ENCODE measurements around the gene GNAI3. TPM values are rescaled to one million over a fixed set of nuclear protein-coding genes. Genes with fewer than 3 reads are reported as not detected.

GNAI3 gene
- total RNA-seq, 1 experiment from 2014 or later, result 9.9 TPM

DNA sequence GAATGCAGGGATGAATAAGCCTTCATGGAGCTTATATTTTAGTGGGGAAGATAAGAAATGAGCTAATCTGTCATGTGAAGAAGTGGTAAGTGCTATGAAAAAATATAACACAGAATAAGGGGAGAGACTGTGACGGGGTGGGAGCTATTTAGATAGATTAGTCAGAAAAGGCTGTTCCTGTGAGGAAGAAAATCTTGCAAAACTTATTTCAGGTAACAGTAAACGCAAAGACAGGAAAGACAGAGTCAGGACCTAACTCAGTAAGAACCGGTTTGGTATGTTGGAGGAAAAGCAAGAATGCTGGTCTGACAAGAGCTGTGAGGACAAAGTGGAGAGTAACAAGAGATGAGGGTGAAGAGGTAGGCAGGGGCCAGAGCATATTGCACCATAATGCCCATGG, 22.0 kb downstream of the GNAI3 start:
- Histone ChIP-seq H2AK5ac (ENCODE audit: insufficient read length, low read length) (no peak overlapping the region), H3K56ac (ENCODE audit: insufficient read length, low read depth, low read length) (no peak overlapping the region), H2AFZ (ENCODE audit: low read length) (no peak overlapping the region), H3K27me3 (ENCODE audit: insufficient read depth, low read length) (no peaks in the 10 kb centered on the region), H3K4ac (ENCODE audit: low read depth, low read length) (no peak overlapping the region), H4K20me1 (ENCODE audit: control insufficient read depth, insufficient read depth, insufficient read length) (no peaks in the 10 kb centered on the region), H3K4me2 (ENCODE audit: insufficient read depth, insufficient read length, low read length) (no peak overlapping the region), H4K8ac (replicated peaks; ENCODE audit: insufficient read length, low read depth, low read length) (no peak overlapping the region), H2BK5ac (ENCODE audit: insufficient read length, low read length) (no peak overlapping the region), H3K9me3 (ENCODE audit: control insufficient read depth, low read depth, low read length) (no peaks in the 10 kb centered on the region), H3K27ac (ENCODE audit: insufficient read length, low read depth, low read length) (no peak overlapping the region), H3K79me2 (ENCODE audit: insufficient read depth, low read length) (peaks cover 7% of the 10 kb centered on the region; the same call in 1 of the 2 replicates), H3K14ac (ENCODE audit: insufficient read depth, low read length) (no peak overlapping the region), H3K23ac (ENCODE audit: insufficient read length, low read depth, low read length) (no peak overlapping the region), H4K5ac (ENCODE audit: insufficient read length, low read depth, low read length) (no peak overlapping the region), H3T11ph (ENCODE audit: low read length) (no peak overlapping the region), H3K23me2 (ENCODE audit: insufficient read length, low read depth, low read length, poor library complexity, severe bottlenecking) (no peaks in the 10 kb centered on the region), H3K79me1 (ENCODE audit: insufficient read depth, low read depth, low read length, poor library complexity, severe bottlenecking) (peaks cover 3% of the 10 kb centered on the region), H2BK15ac (ENCODE audit: low read depth, low read length) (no peak overlapping the region), H2BK120ac (ENCODE audit: low read depth, low read length, poor library complexity, severe bottlenecking) (no peak overlapping the region), H4K91ac (ENCODE audit: insufficient read length, low read depth, low read length) (no peak overlapping the region), H3K18ac (ENCODE audit: insufficient read length, low read depth, low read length) (no peak overlapping the region), H3K4me1 (ENCODE audit: insufficient read depth, low read length) (peaks cover 2% of the 10 kb centered on the region; the same call in 1 of the 2 replicates), H2BK12ac (ENCODE audit: insufficient read length, low read depth, low read length) (no peak overlapping the region), H3K9ac (ENCODE audit: extremely low read depth, insufficient read length, low read length) (no peak overlapping the region), H2BK20ac (ENCODE audit: low read depth, low read length, poor library complexity, severe bottlenecking) (no peak overlapping the region)
- Mint-ChIP-seq H3K4me3 (no peak overlapping the region), H3K27ac (no peak overlapping the region), H3K4me1 (peaks cover 4 to 6% of the 10 kb centered on the region in 2 experiments; a peak in 2 of 4 replicates), H3K27me3 (ENCODE audit: low read depth) (no peaks in the 10 kb centered on the region), H3K9me3 (no peaks in the 10 kb centered on the region), H3K36me3 (ENCODE audit: insufficient read depth in 1 of 3, low read depth in 3 of 3) (no peaks in the 10 kb centered on the region; a peak in 1 of 7 replicates)
- no CpG with 5 or more reads among the region's 3 CpGs for WGBS (ENCODE audit: extremely low coverage, insufficient read length, low lambda C conversion rate)
- no peak for DNase-seq
- TF ChIP-seq, protein P1, sequence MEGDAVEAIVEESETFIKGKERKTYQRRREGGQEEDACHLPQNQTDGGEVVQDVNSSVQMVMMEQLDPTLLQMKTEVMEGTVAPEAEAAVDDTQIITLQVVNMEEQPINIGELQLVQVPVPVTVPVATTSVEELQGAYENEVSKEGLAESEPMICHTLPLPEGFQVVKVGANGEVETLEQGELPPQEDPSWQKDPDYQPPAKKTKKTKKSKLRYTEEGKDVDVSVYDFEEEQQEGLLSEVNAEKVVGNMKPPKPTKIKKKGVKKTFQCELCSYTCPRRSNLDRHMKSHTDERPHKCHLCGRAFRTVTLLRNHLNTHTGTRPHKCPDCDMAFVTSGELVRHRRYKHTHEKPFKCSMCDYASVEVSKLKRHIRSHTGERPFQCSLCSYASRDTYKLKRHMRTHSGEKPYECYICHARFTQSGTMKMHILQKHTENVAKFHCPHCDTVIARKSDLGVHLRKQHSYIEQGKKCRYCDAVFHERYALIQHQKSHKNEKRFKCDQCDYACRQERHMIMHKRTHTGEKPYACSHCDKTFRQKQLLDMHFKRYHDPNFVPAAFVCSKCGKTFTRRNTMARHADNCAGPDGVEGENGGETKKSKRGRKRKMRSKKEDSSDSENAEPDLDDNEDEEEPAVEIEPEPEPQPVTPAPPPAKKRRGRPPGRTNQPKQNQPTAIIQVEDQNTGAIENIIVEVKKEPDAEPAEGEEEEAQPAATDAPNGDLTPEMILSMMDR (conservative IDR thresholded peaks at IDR 0.05), result no peak

All from H9 (cell line).